Thyroid gland (tissue), 4 donors: ENCODE results near the gene NEDD4. TPM values are rescaled to one million over a fixed set of nuclear protein-coding genes. Genes with fewer than 3 reads are reported as not detected.
"Not testable (repeated sequence)": the region's sequence is repeated elsewhere in the genome, so short reads cannot be mapped to it uniquely, and the experiment has no call there.

ENCODE experiments used
- DNase-seq, 2 donors: peaks; one replicate each; pipeline ENCODE4 v3.0.0-alpha.2; 2019
- H3K27ac ChIP-seq, 3 donors: fragments of 200-600 bp; sonication (generic); 1 replicate in 2 of 3; 2 replicates in 1 of 3; pipeline ENCODE4 v1.5.1; 2016 to 2019; ENCODE audit warnings: mild to moderate bottlenecking in 1 of 3, moderate library complexity in 1 of 3
- H3K27me3 ChIP-seq: fragments of 200-600 bp; sonication (generic); one replicate; pipeline ENCODE4 v1.5.1; 2019
- H3K36me3 ChIP-seq, 2 donors: fragments of 200-600 bp; sonication (generic); one replicate each; pipeline ENCODE4 v1.5.1; 2016 to 2019
- H3K4me1 ChIP-seq, 2 donors: fragments of 200-600 bp; sonication (generic); one replicate each; pipeline ENCODE4 v1.5.1; 2017 to 2019
- H3K4me3 ChIP-seq, 3 donors: fragments of 200-600 bp; sonication (generic); replicated peaks in 1 of 3; 1 replicate in 2 of 3; 2 replicates in 1 of 3; pipeline ENCODE4 v1.5.1; 2016; ENCODE audit warnings: mild to moderate bottlenecking in 1 of 3
- H3K9me3 ChIP-seq: fragments of 200-600 bp; sonication (generic); one replicate; pipeline ENCODE4 v1.5.1; 2017
- CTCF ChIP-seq, 6 experiments: fragments of 200-600 bp in 3 of 6; fragments of 450-650 bp in 3 of 6; sonication (generic) in 3 of 6; IDR thresholded peaks; one replicate each; pipeline ENCODE4 v1.5.1; 2016 to 2019; ENCODE audit warnings: antibody characterized with exemption in 6 of 6, mild to moderate bottlenecking in 2 of 6, inconsistent platforms in 1 of 6, moderate library complexity in 1 of 6
- POLR2A ChIP-seq, 2 donors: fragments of 450-650 bp; IDR thresholded peaks; one replicate each; pipeline ENCODE4 v1.6.1; 2017; ENCODE audit warnings: antibody characterized with exemption in 2 of 2, mild to moderate bottlenecking in 2 of 2, moderate library complexity in 1 of 2
- WGBS, 2 donors: methylation state at CpG; one replicate each; pipeline ENCODE4 v1.1.5; 2017; 5-methylcytosine and 5-hydroxymethylcytosine counted together
- intact Hi-C: fragments of 100-400 bp; cut with DNase I; formaldehyde crosslinking; loops from one replicate; pipeline ENCODE4 v1.15.1; 2023
- total RNA-seq, 4 donors: library from RNA; depleted of rRNA; stranded (reverse); fragments of >200 nt; gene quantifications; one replicate each; pipeline ENCODE4 v1.2.3, GENCODE V29; 2016

NEDD4 gene
- total RNA-seq, 4 donors from 2014 or later, result 10.1 to 22.1 (median 19.2) TPM

DNA sequence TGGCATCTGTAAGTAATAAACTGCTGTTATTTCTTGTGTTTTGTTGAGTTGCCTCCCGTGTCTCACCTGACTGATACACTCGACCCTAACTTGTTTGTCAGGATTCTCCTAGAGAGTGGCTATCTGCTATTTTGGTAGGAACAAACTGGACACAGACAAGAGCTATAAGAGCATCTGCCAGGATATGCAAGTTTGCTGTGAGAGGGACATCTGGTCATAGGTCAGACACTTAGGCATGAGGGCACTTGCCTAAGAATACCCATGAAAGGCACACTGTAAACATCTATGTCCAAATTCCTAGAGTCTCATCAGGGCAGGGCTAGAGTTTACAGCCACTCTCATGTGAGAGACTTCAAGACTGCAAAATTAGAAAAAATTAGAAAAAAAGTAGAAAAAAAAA lies 32.5 kb downstream of the NEDD4 start:
- TF ChIP-seq POLR2A (IDR thresholded peaks at IDR 0.05) (no peak), CTCF (IDR thresholded peaks at IDR 0.05) (no peak)
- H3K36me3 ChIP-seq, result no peaks in the 10 kb centered on the region
- no peaks in the 10 kb centered on the region for H3K4me1 ChIP-seq
- 48 to 63% methylated on average over 2 of the region's 2 CpGs for WGBS, 2 donors
- DNase-seq, result no peak
- no peak overlapping the region for H3K4me3 ChIP-seq
- no peak overlapping the region for H3K27ac ChIP-seq
- intact Hi-C loops, result no loop called here
- no peaks in the 10 kb centered on the region for H3K9me3 ChIP-seq
- H3K27me3 ChIP-seq, result no peaks in the 10 kb centered on the region

DNA sequence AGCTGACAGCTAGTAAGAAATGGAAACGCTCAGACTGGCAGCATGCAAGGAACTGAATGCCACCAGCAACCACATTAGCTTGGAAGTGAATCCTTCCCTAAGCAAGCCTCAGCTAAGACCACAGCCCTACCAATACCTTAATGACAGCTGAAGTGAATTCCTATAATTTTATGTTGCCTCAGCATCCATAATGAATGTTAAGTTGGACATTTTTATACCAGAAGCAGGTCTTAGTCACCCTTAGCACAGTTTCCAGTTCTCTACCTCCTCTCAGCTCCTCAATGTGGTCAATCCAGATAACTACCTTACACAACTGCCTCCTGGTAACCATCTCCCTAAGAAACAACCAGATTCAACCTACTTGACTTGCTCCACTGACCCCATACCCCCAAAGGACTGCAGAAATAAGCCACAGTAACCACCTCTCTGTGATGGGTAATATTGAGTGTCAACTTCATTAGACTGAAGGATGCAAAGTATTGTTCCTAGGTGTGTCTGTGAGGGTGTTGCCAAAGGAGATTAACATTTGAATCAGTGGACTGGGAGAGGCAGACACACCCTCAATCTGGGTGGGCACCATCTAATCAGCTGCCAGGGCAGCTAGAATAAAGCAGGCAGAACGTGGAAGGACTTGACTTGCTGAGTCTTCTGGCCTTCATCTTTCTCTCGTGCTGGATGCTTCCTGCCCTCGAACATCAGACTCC lies 33.5 kb downstream of the NEDD4 start:
- Histone ChIP-seq H3K36me3 (no peaks in the 10 kb centered on the region), H3K9me3 (no peaks in the 10 kb centered on the region), H3K27me3 (no peaks in the 10 kb centered on the region), H3K4me3 (no peak overlapping the region), H3K4me1 (no peaks in the 10 kb centered on the region), H3K27ac (no peak overlapping the region)
- intact Hi-C loops, result no loop called here
- 85 to 86% methylated on average over 4 of the region's 4 CpGs for WGBS, 2 donors
- no peak for DNase-seq
- no peak for TF ChIP-seq CTCF (IDR thresholded peaks at IDR 0.05)

- Histone ChIP-seq H3K4me1 (no peaks in the 10 kb centered on the region), H3K27me3 (no peaks in the 10 kb centered on the region), H3K36me3 (no peaks in the 10 kb centered on the region), H3K4me3 (no peak overlapping the region), H3K27ac (no peak overlapping the region), H3K9me3 (no peaks in the 10 kb centered on the region)
- TF ChIP-seq POLR2A (IDR thresholded peaks at IDR 0.05) (no peak), CTCF (IDR thresholded peaks at IDR 0.05) (no peak)
- intact Hi-C loops, result no loop called here
- DNase-seq, result no peak
- WGBS, 2 donors, result 77 to 82% methylated on average over 1 of the region's 1 CpG
Observed at GRCh38 chr15:55958349-55958748, 35.1 kb downstream of the NEDD4 start.

- Histone ChIP-seq H3K9me3 (no peaks in the 10 kb centered on the region), H3K36me3 (no peaks in the 10 kb centered on the region), H3K4me1 (no peaks in the 10 kb centered on the region), H3K27ac (no peak overlapping the region), H3K27me3 (no peaks in the 10 kb centered on the region), H3K4me3 (no peak overlapping the region)
- 94 to 96% methylated on average over 6 of the region's 6 CpGs for WGBS, 2 donors
- no peak for DNase-seq
- intact Hi-C loops, result no loop called here
- TF ChIP-seq CTCF (IDR thresholded peaks at IDR 0.05) (no peak), POLR2A (IDR thresholded peaks at IDR 0.05) (no peak)
Observed at GRCh38 chr15:55954862-55955605, 38.4 kb downstream of the NEDD4 start.

- H3K4me3 ChIP-seq, H3K4me1 ChIP-seq, H3K27ac ChIP-seq, H3K9me3 ChIP-seq, H3K27me3 ChIP-seq, DNase-seq, H3K36me3 ChIP-seq, intact Hi-C loops: not testable (repeated sequence)
- WGBS, 2 donors, result 92 to 97% methylated on average over 14 of the region's 14 CpGs
Observed at GRCh38 chr15:55952501-55953274, 40.7 kb downstream of the NEDD4 start.

DNA sequence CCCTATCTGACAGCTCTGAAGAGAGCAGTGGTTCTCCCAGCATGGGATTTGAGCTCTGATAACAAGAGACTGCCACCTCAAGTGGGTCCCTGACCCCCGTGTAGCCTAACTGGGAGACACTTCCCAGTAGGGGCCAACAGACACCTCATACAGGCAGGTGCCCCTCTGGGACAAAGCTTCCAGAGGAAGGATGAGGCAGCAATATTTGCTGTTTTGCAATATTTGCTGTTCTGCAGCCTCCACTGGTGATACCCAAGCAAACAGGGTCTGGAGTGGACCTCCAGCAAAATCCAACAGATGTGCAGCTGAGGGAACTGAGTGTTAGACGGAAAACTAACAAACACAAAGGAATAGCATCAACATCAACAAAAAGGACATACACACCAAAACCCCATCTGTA lies 48.8 kb downstream of the NEDD4 start:
- H3K9me3 ChIP-seq, DNase-seq, H3K36me3 ChIP-seq, H3K4me3 ChIP-seq, H3K4me1 ChIP-seq, intact Hi-C loops, H3K27me3 ChIP-seq, H3K27ac ChIP-seq: not testable (repeated sequence)
- WGBS, 2 donors, result 97 to 98% methylated on average over 2 of the region's 2 CpGs
